ENCODE data around the gene ENO1. TPM values are rescaled to one million over a fixed set of nuclear protein-coding genes. Genes with fewer than 3 reads are reported as not detected.

The ENO1 gene
- total and polyA plus RNA-seq, 9 of the 15 experiments (the other 6 are each of a cell fraction or from before 2014, with no cell fraction given): 2,249 to 7,472 (median 2,868) TPM

DNA sequence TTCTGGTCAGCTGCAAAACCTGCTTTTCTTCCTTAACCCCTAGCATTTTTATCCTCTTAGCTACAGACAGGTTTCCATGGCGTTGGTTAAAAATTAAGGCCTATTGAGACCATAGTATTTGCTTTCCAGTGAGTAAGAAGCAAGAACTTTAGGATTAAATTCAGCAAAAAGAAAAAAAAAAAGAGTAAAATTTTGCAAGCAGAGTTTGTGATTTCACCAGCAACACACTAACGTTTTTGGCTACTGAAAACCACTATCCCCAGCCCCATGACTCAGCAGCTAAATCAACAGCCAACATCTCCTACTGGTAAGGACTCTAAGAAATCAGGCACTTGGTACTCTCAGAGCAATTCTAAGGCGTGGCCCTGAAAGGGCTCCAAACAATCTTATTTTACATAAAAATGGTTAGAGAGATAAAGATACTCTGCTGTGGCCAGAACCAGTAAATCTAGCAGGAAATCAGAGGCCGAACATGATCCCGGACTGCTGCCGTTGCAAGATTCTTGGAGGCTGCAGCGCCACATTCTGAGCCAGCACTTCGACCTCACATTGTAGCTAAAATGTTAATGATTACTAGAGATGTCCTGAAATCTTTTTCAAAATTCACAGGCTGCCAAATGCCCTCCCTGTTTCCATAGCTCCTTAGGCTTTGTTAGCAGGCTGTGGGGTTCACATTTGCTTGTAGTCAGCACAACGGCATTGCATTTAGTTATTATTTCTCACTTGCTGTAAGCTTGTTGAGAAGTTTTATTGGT is 1.6 kb upstream of the ENO1 start (continued):
- TF ChIP-seq, protein P1, sequence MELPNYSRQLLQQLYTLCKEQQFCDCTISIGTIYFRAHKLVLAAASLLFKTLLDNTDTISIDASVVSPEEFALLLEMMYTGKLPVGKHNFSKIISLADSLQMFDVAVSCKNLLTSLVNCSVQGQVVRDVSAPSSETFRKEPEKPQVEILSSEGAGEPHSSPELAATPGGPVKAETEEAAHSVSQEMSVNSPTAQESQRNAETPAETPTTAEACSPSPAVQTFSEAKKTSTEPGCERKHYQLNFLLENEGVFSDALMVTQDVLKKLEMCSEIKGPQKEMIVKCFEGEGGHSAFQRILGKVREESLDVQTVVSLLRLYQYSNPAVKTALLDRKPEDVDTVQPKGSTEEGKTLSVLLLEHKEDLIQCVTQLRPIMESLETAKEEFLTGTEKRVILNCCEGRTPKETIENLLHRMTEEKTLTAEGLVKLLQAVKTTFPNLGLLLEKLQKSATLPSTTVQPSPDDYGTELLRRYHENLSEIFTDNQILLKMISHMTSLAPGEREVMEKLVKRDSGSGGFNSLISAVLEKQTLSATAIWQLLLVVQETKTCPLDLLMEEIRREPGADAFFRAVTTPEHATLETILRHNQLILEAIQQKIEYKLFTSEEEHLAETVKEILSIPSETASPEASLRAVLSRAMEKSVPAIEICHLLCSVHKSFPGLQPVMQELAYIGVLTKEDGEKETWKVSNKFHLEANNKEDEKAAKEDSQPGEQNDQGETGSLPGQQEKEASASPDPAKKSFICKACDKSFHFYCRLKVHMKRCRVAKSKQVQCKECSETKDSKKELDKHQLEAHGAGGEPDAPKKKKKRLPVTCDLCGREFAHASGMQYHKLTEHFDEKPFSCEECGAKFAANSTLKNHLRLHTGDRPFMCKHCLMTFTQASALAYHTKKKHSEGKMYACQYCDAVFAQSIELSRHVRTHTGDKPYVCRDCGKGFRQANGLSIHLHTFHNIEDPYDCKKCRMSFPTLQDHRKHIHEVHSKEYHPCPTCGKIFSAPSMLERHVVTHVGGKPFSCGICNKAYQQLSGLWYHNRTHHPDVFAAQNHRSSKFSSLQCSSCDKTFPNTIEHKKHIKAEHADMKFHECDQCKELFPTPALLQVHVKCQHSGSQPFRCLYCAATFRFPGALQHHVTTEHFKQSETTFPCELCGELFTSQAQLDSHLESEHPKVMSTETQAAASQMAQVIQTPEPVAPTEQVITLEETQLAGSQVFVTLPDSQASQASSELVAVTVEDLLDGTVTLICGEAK (IDR thresholded peaks at IDR 0.05): peak; percentile 62; the same call in 1 of the 2 replicates
- TF ChIP-seq, protein P1 (CRISPR knock-in tag; IDR thresholded peaks at IDR 0.05): no peak
- no peak for TF ChIP-seq RHOXF2B (CRISPR knock-in tag; conservative IDR thresholded peaks at IDR 0.05)
- TF ChIP-seq, protein P2, sequence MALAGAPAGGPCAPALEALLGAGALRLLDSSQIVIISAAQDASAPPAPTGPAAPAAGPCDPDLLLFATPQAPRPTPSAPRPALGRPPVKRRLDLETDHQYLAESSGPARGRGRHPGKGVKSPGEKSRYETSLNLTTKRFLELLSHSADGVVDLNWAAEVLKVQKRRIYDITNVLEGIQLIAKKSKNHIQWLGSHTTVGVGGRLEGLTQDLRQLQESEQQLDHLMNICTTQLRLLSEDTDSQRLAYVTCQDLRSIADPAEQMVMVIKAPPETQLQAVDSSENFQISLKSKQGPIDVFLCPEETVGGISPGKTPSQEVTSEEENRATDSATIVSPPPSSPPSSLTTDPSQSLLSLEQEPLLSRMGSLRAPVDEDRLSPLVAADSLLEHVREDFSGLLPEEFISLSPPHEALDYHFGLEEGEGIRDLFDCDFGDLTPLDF (CRISPR knock-in tag; IDR thresholded peaks at IDR 0.05): no peak
- no peak for TF ChIP-seq RB1 (IDR thresholded peaks at IDR 0.05; ENCODE audit: low read depth)
- TF ChIP-seq CTBP1 (IDR thresholded peaks at IDR 0.05; ENCODE audit: borderline replicate concordance): peak; percentile 62
- TF ChIP-seq JUN (IDR thresholded peaks at IDR 0.05; ENCODE audit: borderline replicate concordance, low read depth, low read length): peak; percentile 80; the same call in 1 of the 2 replicates
- TF ChIP-seq JUN (CRISPR knock-in tag; IDR thresholded peaks at IDR 0.05; ENCODE audit: borderline replicate concordance): no peak
- TF ChIP-seq NCOA1 (IDR thresholded peaks at IDR 0.05; ENCODE audit: low read depth): 0 out of 2 replicates have a peak, but pooled peaks have one; percentile 24
- TF ChIP-seq, protein P3, sequence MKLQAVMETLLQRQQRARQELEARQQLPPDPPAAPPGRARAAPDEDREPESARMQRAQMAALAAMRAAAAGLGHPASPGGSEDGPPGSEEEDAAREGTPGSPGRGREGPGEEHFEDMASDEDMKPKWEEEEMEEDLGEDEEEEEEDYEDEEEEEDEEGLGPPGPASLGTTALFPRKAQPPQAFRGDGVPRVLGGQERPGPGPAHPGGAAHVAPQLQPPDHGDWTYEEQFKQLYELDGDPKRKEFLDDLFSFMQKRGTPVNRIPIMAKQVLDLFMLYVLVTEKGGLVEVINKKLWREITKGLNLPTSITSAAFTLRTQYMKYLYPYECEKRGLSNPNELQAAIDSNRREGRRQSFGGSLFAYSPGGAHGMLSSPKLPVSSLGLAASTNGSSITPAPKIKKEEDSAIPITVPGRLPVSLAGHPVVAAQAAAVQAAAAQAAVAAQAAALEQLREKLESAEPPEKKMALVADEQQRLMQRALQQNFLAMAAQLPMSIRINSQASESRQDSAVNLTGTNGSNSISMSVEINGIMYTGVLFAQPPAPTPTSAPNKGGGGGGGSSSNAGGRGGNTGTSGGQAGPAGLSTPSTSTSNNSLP (IDR thresholded peaks at IDR 0.05; ENCODE audit: borderline replicate concordance, low read depth, low read length): peak; percentile 81; the same call in 1 of the 2 replicates
- TF ChIP-seq HDAC6 (IDR thresholded peaks at IDR 0.05; ENCODE audit: low read depth, low read length): no peak
- TF ChIP-seq, protein P4, sequence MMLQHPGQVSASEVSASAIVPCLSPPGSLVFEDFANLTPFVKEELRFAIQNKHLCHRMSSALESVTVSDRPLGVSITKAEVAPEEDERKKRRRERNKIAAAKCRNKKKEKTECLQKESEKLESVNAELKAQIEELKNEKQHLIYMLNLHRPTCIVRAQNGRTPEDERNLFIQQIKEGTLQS (IDR thresholded peaks at IDR 0.05): peak; percentile 80
- TF ChIP-seq, protein P4 (CRISPR knock-in tag; conservative IDR thresholded peaks at IDR 0.05): 0 out of 2 replicates have a peak, but pooled peaks have one; percentile 65
- TF ChIP-seq MYNN (IDR thresholded peaks at IDR 0.05): no peak
- TF ChIP-seq MYNN (CRISPR knock-in tag; IDR thresholded peaks at IDR 0.05): no peak
